Measurements from ENCODE around the gene DDRGK1. TPM values are rescaled to one million over a fixed set of nuclear protein-coding genes. Genes with fewer than 3 reads are reported as not detected.

Gene DDRGK1
- total RNA-seq, 1 donor from 2014 or later = 18.0 TPM

- TF ChIP-seq, protein P1, sequence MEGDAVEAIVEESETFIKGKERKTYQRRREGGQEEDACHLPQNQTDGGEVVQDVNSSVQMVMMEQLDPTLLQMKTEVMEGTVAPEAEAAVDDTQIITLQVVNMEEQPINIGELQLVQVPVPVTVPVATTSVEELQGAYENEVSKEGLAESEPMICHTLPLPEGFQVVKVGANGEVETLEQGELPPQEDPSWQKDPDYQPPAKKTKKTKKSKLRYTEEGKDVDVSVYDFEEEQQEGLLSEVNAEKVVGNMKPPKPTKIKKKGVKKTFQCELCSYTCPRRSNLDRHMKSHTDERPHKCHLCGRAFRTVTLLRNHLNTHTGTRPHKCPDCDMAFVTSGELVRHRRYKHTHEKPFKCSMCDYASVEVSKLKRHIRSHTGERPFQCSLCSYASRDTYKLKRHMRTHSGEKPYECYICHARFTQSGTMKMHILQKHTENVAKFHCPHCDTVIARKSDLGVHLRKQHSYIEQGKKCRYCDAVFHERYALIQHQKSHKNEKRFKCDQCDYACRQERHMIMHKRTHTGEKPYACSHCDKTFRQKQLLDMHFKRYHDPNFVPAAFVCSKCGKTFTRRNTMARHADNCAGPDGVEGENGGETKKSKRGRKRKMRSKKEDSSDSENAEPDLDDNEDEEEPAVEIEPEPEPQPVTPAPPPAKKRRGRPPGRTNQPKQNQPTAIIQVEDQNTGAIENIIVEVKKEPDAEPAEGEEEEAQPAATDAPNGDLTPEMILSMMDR (IDR thresholded peaks at IDR 0.05) = no peak
- Histone ChIP-seq H3K4me3 (no peak overlapping the region), H3K27me3 (no peaks in the 10 kb centered on the region), H3K4me1 (no peaks in the 10 kb centered on the region), H3K9me3 (no peaks in the 10 kb centered on the region), H3K27ac (no peak overlapping the region), H3K36me3 (no peaks in the 10 kb centered on the region)
- DNase-seq (ENCODE audit: low spot score in 2 of 2) = no peak
- intact Hi-C loops (cut with DNase I) = no loop called here
Observed at GRCh38 chr20:3164763-3165410, 39.6 kb downstream of the DDRGK1 start.

DNA sequence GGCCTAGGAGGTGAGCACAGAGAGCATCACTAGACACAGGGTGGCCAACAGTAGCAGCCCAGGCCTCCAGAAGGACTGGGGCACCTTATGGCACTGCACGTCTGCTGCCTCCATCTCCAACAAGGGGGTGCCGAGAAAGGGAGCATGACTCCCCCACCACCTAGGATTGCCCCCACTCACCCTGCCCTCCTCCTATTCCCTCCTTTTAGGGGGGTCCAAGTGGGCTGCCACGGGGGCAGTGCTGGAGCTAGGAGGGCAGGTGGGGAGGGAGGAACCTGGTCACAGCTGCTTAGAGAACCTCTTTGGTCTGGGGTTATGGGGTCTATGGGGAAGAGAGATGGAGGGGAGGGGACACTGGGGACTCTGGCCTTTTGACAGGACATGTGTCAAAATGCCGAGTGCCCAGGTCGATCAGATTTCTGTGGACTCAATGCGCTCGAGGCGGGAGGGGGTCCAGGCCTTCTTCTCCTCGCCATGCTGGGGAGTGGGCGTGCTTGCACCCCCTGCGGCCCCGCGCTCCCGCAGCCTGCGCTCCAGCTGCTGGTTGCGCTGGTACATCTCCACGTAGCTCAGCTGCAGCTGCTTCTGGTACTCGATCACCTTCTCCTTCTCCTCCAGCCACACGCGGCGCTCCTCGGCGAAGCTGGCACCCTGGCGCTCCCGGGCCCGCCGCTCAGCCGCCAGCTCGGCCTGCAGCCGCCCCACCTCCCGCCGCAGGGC is 40.3 kb downstream of the DDRGK1 start:
- no peak for DNase-seq (ENCODE audit: low spot score in 2 of 2)
- no peak overlapping the region for H3K27ac ChIP-seq
- TF ChIP-seq, protein P1 (IDR thresholded peaks at IDR 0.05) = no peak
- H3K4me1 ChIP-seq = no peaks in the 10 kb centered on the region
- no peaks in the 10 kb centered on the region for H3K9me3 ChIP-seq
- no peaks in the 10 kb centered on the region for H3K36me3 ChIP-seq
- H3K4me3 ChIP-seq = no peak overlapping the region
- intact Hi-C loops (cut with DNase I) = no loop called here
- no peaks in the 10 kb centered on the region for H3K27me3 ChIP-seq

DNA sequence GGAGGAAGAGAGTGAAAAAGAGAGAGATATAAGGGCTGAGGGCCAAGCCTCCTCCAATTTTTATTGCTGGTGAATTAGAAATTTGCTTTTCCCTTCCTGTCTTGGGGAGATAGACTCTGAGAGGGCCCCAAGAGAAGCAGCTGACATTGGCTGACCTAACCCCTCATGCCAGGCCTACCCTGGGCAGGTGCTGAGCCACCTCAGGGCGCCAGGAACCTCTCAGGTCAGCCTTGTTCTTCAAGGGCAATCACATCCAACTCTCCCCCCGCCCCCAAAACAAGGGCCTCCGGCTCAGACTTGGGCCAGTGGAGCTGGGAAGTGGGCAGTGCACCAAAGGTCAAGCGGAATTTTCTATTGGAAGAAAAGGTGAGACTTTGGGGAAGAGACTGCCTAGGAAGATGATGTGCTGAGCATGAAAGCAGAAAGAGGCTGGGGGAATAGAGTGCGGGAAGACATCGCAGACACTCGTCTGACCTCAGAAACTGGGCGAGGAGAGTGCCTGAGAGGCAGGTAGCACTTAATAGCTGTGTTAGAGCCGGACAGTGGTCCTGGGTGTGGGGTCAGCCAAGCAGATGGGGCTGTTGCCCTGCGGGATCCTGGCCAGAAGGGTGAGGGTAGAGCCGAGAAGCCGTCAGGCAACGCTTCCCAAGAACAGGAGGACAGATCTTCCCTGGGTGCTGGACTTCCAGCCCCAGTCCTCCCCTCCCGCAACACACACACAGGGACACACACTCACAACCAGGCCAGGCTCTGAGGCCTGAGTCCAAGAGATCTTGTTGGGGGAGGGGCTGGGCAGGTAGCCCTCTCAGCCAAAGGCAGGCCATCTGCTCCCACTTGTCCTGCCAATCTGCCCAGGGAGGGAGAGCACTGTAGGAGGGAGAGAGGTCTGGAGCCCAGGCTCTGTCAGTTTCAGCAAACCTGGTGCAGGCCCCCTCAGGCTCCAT is 41.1 kb downstream of the DDRGK1 start:
- TF ChIP-seq, protein P1 (IDR thresholded peaks at IDR 0.05) = no peak
- no peak for DNase-seq (ENCODE audit: low spot score in 2 of 2)
- Histone ChIP-seq H3K27me3 (no peaks in the 10 kb centered on the region), H3K27ac (no peak overlapping the region), H3K4me1 (peaks cover 5 to 6% of the 10 kb centered on the region in 2 donors), H3K36me3 (no peaks in the 10 kb centered on the region), H3K4me3 (no peak overlapping the region), H3K9me3 (no peaks in the 10 kb centered on the region)
- intact Hi-C loops (cut with DNase I) = no loop called here

DNA sequence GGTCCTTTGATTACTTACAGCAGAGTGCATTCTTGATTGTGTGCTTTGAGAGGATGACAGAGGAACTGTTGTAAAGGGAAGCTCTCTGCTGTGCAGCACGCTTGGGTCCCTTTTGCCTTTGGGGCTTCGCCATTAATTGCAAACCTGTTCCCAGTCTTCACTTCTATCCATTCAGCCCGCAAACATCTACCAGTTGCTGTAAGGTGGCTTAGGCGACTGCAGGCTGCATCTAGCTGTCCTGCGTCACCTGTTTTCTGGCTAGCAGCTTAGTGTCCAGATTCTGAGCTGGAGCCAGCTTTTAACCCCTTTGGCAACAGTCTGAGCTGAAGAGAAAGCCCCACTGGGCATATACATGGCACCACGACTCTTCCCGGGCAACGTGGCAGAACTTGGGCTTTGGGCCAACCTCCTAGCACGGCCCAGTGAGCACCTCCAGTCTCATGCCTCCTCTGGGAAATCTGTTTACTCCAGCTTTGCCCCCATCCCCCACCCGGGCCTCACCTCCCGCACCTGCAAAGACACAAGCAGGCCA is 42.3 kb downstream of the DDRGK1 start:
- Histone ChIP-seq H3K27me3 (no peaks in the 10 kb centered on the region), H3K9me3 (no peaks in the 10 kb centered on the region), H3K27ac (no peak overlapping the region), H3K4me3 (no peak overlapping the region), H3K36me3 (no peaks in the 10 kb centered on the region), H3K4me1 (peaks cover 12 to 18% of the 10 kb centered on the region in 2 donors)
- TF ChIP-seq, protein P1 (IDR thresholded peaks at IDR 0.05) = no peak
- no peak for DNase-seq (ENCODE audit: low spot score in 2 of 2)
- intact Hi-C loops (cut with DNase I) = no loop called here

DNA sequence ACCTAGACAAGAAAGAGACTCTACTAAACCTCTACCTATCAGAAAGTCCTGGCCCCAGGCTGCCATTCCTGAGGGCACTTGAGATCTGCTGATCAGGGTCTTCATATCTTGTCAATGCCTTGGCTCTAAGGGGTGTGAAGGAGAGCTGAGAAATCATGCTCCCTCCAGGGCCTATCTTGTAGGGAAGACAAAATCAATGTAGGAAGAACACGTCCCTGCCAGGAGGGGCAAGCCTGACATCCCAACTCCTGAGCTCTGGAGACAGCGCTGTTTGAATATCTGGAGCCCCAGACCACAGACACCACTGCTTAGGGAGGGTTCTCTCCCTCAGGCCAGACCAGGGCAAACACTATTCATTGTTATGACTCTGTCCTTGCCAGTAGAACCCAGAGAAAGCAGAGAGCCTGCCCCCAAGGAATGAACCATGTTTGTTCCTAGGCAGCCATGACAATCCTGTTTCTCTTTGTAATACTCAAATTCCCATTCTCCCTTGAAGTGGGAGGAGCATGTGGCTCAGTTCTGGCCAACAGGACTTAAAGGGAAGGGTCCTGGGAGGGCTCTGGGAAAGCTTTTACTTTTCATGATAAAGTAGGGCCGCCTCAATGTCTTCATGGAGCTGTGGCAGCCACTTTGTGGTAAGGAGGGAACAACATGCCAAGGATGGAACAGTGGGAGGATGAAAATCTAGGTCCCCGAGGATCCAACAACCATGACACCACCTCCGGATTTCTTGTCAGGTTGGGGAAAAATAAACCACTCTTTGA is 43.0 kb downstream of the DDRGK1 start:
- Histone ChIP-seq H3K4me1 (peaks cover 12 to 24% of the 10 kb centered on the region in 2 donors), H3K27me3 (no peaks in the 10 kb centered on the region), H3K36me3 (no peaks in the 10 kb centered on the region), H3K4me3 (no peak overlapping the region), H3K27ac (no peak overlapping the region), H3K9me3 (no peaks in the 10 kb centered on the region)
- intact Hi-C loops (cut with DNase I) = no loop called here
- DNase-seq (ENCODE audit: low spot score in 2 of 2) = no peak
- TF ChIP-seq, protein P1 (IDR thresholded peaks at IDR 0.05) = no peak
